K562 (cell line): Measurements from ENCODE around the gene MDFIC. TPM values are rescaled to one million over a fixed set of nuclear protein-coding genes. Genes with fewer than 3 reads are reported as not detected.

Experiments used
- ATAC-seq: fragments of 200-7000 bp; cut with Tn5 transposase; 3 replicates; pipeline ENCODE4 v1.9.1; 2020; ENCODE audit warnings: moderate library complexity
- BruUV-seq: library from RNA; stranded (reverse); fragments of 400-500 nt; replicated peaks from 2 replicates; lab custom pipeline; 2021; lab: Mats Ljungman, UMichigan
- CTCF ChIA-PET: fragments of 300-600 bp; formaldehyde crosslinking; extraction: SDS; loops from one replicate; lab custom pipeline; 2021; ENCODE audit warnings: low intra/inter-chr PET ratio; lab: Yijun Ruan, JAX
- POLR2A ChIA-PET: fragments of 300-600, 350-650 bp; sonication (Branson Sonifier 250); formaldehyde crosslinking; extraction: SDS; loops from one replicate; lab custom pipeline; 2021; ENCODE audit warnings: antibody characterized with exemption, inconsistent platforms; lab: Yijun Ruan, JAX
- DNase-seq, 4 experiments: peaks; one replicate each; pipeline versions ENCODE4 v3.0.0 to v3.0.0-alpha.2; 2011 to 2018; ENCODE audit warnings: low spot score in 3 of 4, mixed read lengths in 3 of 4; ENCODE audit errors: extremely low read depth in 1 of 4
- FAIRE-seq: peaks from 2 replicates; lab custom pipeline; 2011; peaks lifted over from hg19 to GRCh38; lab: Jason Lieb, UNC
- H2AFZ ChIP-seq: 2 replicates; pipeline ENCODE4 v1.6.0; 2011; ENCODE audit warnings: low read depth, low read length, control low read depth, inconsistent platforms
- H3K27ac ChIP-seq: fragments of 200-600 bp; 3 replicates; pipeline ENCODE4 v1.8.0; 2011; ENCODE audit warnings: low read depth, mild to moderate bottlenecking, control low read depth, inconsistent platforms, low read length, moderate library complexity, mixed read lengths; ENCODE audit errors: extremely low read depth
- H3K27me3 ChIP-seq, 2 experiments: fragments of 300-600 bp in 1 of 2; 2 replicates in 1 of 2; 3 replicates in 1 of 2; pipeline versions ENCODE4 v1.6.0 to v1.8.0; 2011; ENCODE audit warnings: inconsistent platforms in 2 of 2, low read length in 2 of 2, mild to moderate bottlenecking in 1 of 2, mixed read lengths in 1 of 2, moderate library complexity in 1 of 2; ENCODE audit not compliant: control insufficient read depth in 2 of 2, insufficient read depth in 2 of 2
- H3K36me3 ChIP-seq: fragments of 300-600 bp; 3 replicates; pipeline ENCODE4 v1.8.0; 2011; ENCODE audit warnings: mild to moderate bottlenecking, low read length, inconsistent platforms; ENCODE audit not compliant: control insufficient read depth, insufficient read depth
- H3K4me1 ChIP-seq, 2 experiments: fragments of 200-600 bp in 1 of 2; replicated peaks in 1 of 2; 2 replicates in 1 of 2; 3 replicates in 1 of 2; pipeline versions ENCODE4 v1.5.1 to v1.8.0; 2011; ENCODE audit warnings: inconsistent platforms in 2 of 2, low read length in 2 of 2, mild to moderate bottlenecking in 1 of 2, mixed read lengths in 1 of 2, moderate library complexity in 1 of 2; ENCODE audit not compliant: control insufficient read depth in 2 of 2, insufficient read depth in 2 of 2
- H3K4me2 ChIP-seq: 2 replicates; pipeline ENCODE4 v1.6.1; 2011; ENCODE audit warnings: low read length, control low read depth, inconsistent platforms, mixed read lengths; ENCODE audit not compliant: insufficient read depth
- H3K4me3 ChIP-seq: fragments of 200-600 bp; sonication (generic), shearing (Covaris generic); 2 replicates; pipeline ENCODE4 v1.5.1; 2016; ENCODE audit warnings: control low read depth, inconsistent platforms
- H3K79me2 ChIP-seq: fragments of 200-600 bp; 3 replicates; pipeline ENCODE4 v1.8.0; 2011; ENCODE audit warnings: low read length, inconsistent platforms; ENCODE audit not compliant: control insufficient read depth, insufficient read depth
- H3K9ac ChIP-seq, 2 experiments: 2 replicates each; pipeline versions ENCODE4 v1.6.0 to v1.6.1; 2011; ENCODE audit warnings: low read depth in 2 of 2, low read length in 2 of 2, control low read depth in 1 of 2, inconsistent platforms in 1 of 2, mild to moderate bottlenecking in 1 of 2, mixed read lengths in 1 of 2; ENCODE audit not compliant: insufficient read depth in 1 of 2
- H3K9me1 ChIP-seq: one replicate; pipeline ENCODE4 v1.6.0; 2011; ENCODE audit warnings: inconsistent platforms, mild to moderate bottlenecking, low read length, moderate library complexity; ENCODE audit not compliant: control insufficient read depth, insufficient read depth
- H3K9me3 ChIP-seq: replicated peaks from 2 replicates; pipeline ENCODE4 v1.5.1; 2011; ENCODE audit warnings: low read depth, low read length, inconsistent platforms; ENCODE audit not compliant: control insufficient read depth, insufficient read depth
- H4K20me1 ChIP-seq: replicated peaks from 2 replicates; pipeline ENCODE4 v1.6.1; 2011; ENCODE audit warnings: low read length, inconsistent platforms, mixed read lengths; ENCODE audit not compliant: control insufficient read depth, insufficient read depth
- DDX20 ChIP-seq: fragments of 450-650 bp; IDR thresholded peaks from 2 replicates; pipeline ENCODE4 v1.6.1; 2016; ENCODE audit warnings: missing genetic modification characterization, low read depth, mild to moderate bottlenecking, missing compliant biosample characterization, moderate library complexity
- FOXA3 ChIP-seq, 2 experiments: fragments of 450-650 bp in 1 of 2; sonication (generic) in 1 of 2; formaldehyde crosslinking; IDR thresholded peaks in 1 of 2; conservative IDR thresholded peaks in 1 of 2; 2 replicates each; pipeline versions ENCODE4 v1.4.0 to v1.8.0; 2020 to 2022; ENCODE audit warnings: mild to moderate bottlenecking in 2 of 2, missing genetic modification reagents in 1 of 2
- FOXP1 ChIP-seq: sonication (generic); formaldehyde crosslinking; IDR thresholded peaks from 2 replicates; pipeline ENCODE4 v1.8.0; 2022; ENCODE audit warnings: mild to moderate bottlenecking, missing genetic modification reagents
- LARP7 ChIP-seq: fragments of 450-650 bp; IDR thresholded peaks from 2 replicates; pipeline ENCODE4 v1.6.1; 2016
- SMC3 ChIP-seq: conservative IDR thresholded peaks from 2 replicates; pipeline ENCODE4 v1.6.1; 2011; ENCODE audit warnings: low read depth, low read length, improper control_type of control experiment; ENCODE audit not compliant: insufficient read depth
- ZBTB11 ChIP-seq, 3 experiments: fragments of 200-800 bp in 1 of 3; fragments of 250-450 bp in 1 of 3; fragments of 450-650 bp in 1 of 3; sonication (Bioruptor Pico) in 1 of 3; sonication (Bioruptor generic) in 1 of 3; formaldehyde crosslinking in 1 of 3; IDR thresholded peaks; 2 replicates each; pipeline versions ENCODE4 v1.6.1 to v1.8.0; 2016 to 2022; ENCODE audit warnings: mild to moderate bottlenecking in 2 of 3, missing genetic modification characterization in 2 of 3, missing compliant biosample characterization in 1 of 3, moderate library complexity in 1 of 3
- ZNF445 ChIP-seq: fragments of 250-450 bp; sonication (Bioruptor Pico); IDR thresholded peaks from 2 replicates; pipeline ENCODE4 v1.4.0; 2020; ENCODE audit warnings: low read depth, mild to moderate bottlenecking, moderate library complexity
- WGBS: fragments of 100-300 bp; shearing (Covaris generic); methylation state at CpG from one replicate; pipeline ENCODE4 v1.1.6; 2016; ENCODE audit warnings: low coverage, mixed read lengths; ENCODE audit not compliant: insufficient coverage; ENCODE audit errors: missing lambda C conversion rate; 5-methylcytosine and 5-hydroxymethylcytosine counted together
- in situ Hi-C: fragments of 300-500 bp; cut with MboI; formaldehyde crosslinking; loops from 4 replicates; pipeline ENCODE4 v1.15.0; 2018; ENCODE audit warnings: inconsistent platforms, mixed read lengths
- intact Hi-C: fragments of 100-400 bp; cut with micrococcal nuclease; formaldehyde crosslinking; loops from 2 replicates; pipeline ENCODE4 v1.14.2; 2022
- polyA plus RNA-seq, 8 experiments: library from polyadenylated mRNA; depleted of rRNA in 4 of 8; stranded (reverse) in 5 of 8; unstranded in 3 of 8; fragments of >200 nt; fragmentation: Nextera tagmentation in 2 of 8; fragmentation: Illumina TruSeq in 1 of 8; extraction: Ambion mirVana in 2 of 8; extraction: Trizol in 1 of 8; gene quantifications; 2 replicates each; pipeline versions ENCODE4 v1.2.1 to v1.2.3, GENCODE V29; 2011 to 2014; ENCODE audit warnings: inconsistent platforms in 1 of 8, missing spikeins in 1 of 8
- total RNA-seq, 7 experiments: library from RNA; depleted of rRNA in 6 of 7; stranded (reverse); fragments of >200 nt in 6 of 7; fragmentation: Illumina TruSeq in 2 of 7; extraction: Trizol in 2 of 7; gene quantifications; 2 replicates each; pipeline versions ENCODE4 v1.2.1 to v1.2.3, GENCODE V29; 2011 to 2021; ENCODE audit warnings: low replicate concordance in 1 of 7
- TF ChIP-seq, protein P1 (sequence below): fragments of 450-650 bp; IDR thresholded peaks from 2 replicates; pipeline ENCODE4 v1.6.1; 2018; ENCODE audit warnings: mild to moderate bottlenecking, low read depth; ENCODE audit not compliant: partially characterized antibody

MDFIC gene
- total and polyA plus RNA-seq, 9 of the 15 experiments (the other 6 are each of a cell fraction or from before 2014, with no cell fraction given) = 0.13 to 0.24 TPM; not detected in 7

- no peak overlapping the region for H3K4me3 ChIP-seq
- H3K4me1 ChIP-seq = no peaks in the 10 kb centered on the region
- H3K9me3 ChIP-seq = peaks cover 3% of the 10 kb centered on the region; the same call in 1 of the 2 replicates
- POLR2A ChIA-PET = no interaction called here
- no peak overlapping the region for H3K4me2 ChIP-seq
- TF ChIP-seq DDX20 (no peak), LARP7 (no peak)
- TF ChIP-seq, protein P1, sequence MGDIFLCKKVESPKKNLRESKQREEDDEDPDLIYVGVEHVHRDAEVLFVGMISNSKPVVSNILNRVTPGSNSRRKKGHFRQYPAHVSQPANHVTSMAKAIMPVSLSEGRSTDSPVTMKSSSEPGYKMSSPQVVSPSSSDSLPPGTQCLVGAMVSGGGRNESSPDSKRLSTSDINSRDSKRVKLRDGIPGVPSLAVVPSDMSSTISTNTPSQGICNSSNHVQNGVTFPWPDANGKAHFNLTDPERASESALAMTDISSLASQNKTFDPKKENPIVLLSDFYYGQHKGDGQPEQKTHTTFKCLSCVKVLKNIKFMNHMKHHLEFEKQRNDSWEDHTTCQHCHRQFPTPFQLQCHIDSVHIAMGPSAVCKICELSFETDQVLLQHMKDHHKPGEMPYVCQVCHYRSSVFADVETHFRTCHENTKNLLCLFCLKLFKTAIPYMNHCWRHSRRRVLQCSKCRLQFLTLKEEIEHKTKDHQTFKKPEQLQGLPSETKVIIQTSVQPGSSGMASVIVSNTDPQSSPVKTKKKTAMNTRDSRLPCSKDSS = no peak
- TF ChIP-seq, all 486 proteins: peak for 0
- no peak overlapping the region for H2AFZ ChIP-seq
- no peaks in the 10 kb centered on the region for H3K79me2 ChIP-seq
- no peak overlapping the region for H3K9ac ChIP-seq
- WGBS = 0% methylated on average over 2 of the region's 2 CpGs
- intact Hi-C loops (no loop called here), in situ Hi-C loops (no loop called here)
- no peaks in the 10 kb centered on the region for H3K27me3 ChIP-seq
- DNase-seq = no peak
- H4K20me1 ChIP-seq = no peaks in the 10 kb centered on the region
- no peak overlapping the region for H3K27ac ChIP-seq
- ATAC-seq = no peak
- CTCF ChIA-PET = no interaction called here
- FAIRE-seq = no peak
- H3K9me1 ChIP-seq = no peaks in the 10 kb centered on the region
- H3K36me3 ChIP-seq = no peaks in the 10 kb centered on the region
- BruUV-seq = no TSS peak
These were observed 59.4 kb downstream of the MDFIC start for GRCh38 chr7:114981323-114981722.

- Histone ChIP-seq H4K20me1 (no peaks in the 10 kb centered on the region), H3K79me2 (no peaks in the 10 kb centered on the region), H3K36me3 (no peaks in the 10 kb centered on the region), H3K4me1 (no peaks in the 10 kb centered on the region), H3K4me3 (no peak overlapping the region), H2AFZ (no peak overlapping the region), H3K9me1 (no peaks in the 10 kb centered on the region), H3K4me2 (no peak overlapping the region), H3K9ac (no peak overlapping the region), H3K27ac (no peak overlapping the region), H3K27me3 (no peaks in the 10 kb centered on the region), H3K9me3 (peaks cover 3% of the 10 kb centered on the region; the same call in 1 of the 2 replicates)
- ChIA-PET CTCF (no interaction called here), POLR2A (no interaction called here)
- DNase-seq = no peak
- intact Hi-C loops = no loop called here
- in situ Hi-C loops = no loop called here
- 0% methylated on average over 2 of the region's 2 CpGs for WGBS
- no peak for ATAC-seq
- FAIRE-seq = no peak
- BruUV-seq = no TSS peak
- TF ChIP-seq SMC3 (no peak), ZNF445 (CRISPR knock-in tag) (no peak), ZBTB11 (CRISPR knock-in tag; IDR thresholded peaks at IDR 0.05) (no peak), FOXP1 (CRISPR knock-in tag) (no peak), FOXA3 (CRISPR knock-in tag; conservative IDR thresholded peaks at IDR 0.05 in 1 of 2, IDR thresholded peaks at IDR 0.05 in 1 of 2) (no peak)
These were observed 63.3 kb downstream of the MDFIC start for GRCh38 chr7:114985116-114985715.
